Measurements from ENCODE around the gene APOL4. TPM values are rescaled to one million over a fixed set of nuclear protein-coding genes. Genes with fewer than 3 reads are reported as not detected.

Gene APOL4
- total RNA-seq, 2 experiments from 2014 or later: 17.0 to 22.6 TPM

- peak; percentile 64 for DNase-seq
These were observed 25.8 kb upstream of the APOL4 start for GRCh38 chr22:36227396-36227795.

GRCh38 chr22:36226189-36226588, 24.6 kb upstream of the APOL4 start:
- Mint-ChIP-seq H3K36me3 (peaks cover 33% of the 10 kb centered on the region), H3K9me3 (ENCODE audit: low read depth) (no peaks in the 10 kb centered on the region), H3K4me1 (peaks cover 21% of the 10 kb centered on the region), H3K27ac (no peak overlapping the region), H3K27me3 (no peaks in the 10 kb centered on the region), H3K4me3 (no peak overlapping the region)
- CTCF ChIA-PET: interaction anchor here (1.2 to 3.2 kb wide), 3 partner anchors 12 to 161 kb away, joined by 3 to 19 read pairs (median 5); partner anchors contain the start of gene APOL2
- peak; percentile 30 for DNase-seq
- ATAC-seq: no peak

More at GRCh38 chr22:36227396-36227795, 25.8 kb upstream of the APOL4 start:
- CTCF ChIA-PET: interaction anchor here (0.7 to 3.2 kb wide), 7 partner anchors 11 to 243 kb away, joined by 3 to 19 read pairs (median 4); partner anchors contain the start of gene APOL2
- peaks cover 42% of the 10 kb centered on the region for H3K36me3 Mint-ChIP-seq
- H3K9me3 Mint-ChIP-seq (ENCODE audit: low read depth): no peaks in the 10 kb centered on the region
- no peak overlapping the region for H3K27ac Mint-ChIP-seq
- peaks cover 20% of the 10 kb centered on the region for H3K4me1 Mint-ChIP-seq
- peak; percentile 65 for ATAC-seq
- H3K27me3 Mint-ChIP-seq: no peaks in the 10 kb centered on the region
- no peak overlapping the region for H3K4me3 Mint-ChIP-seq

- CTCF ChIA-PET: interaction anchor here (1.2 to 1.5 kb wide), 2 partner anchors 29 to 160 kb away, joined by 3 to 5 read pairs; no protein-coding TSS in a partner anchor
- Mint-ChIP-seq H3K27me3 (peaks cover 5% of the 10 kb centered on the region), H3K27ac (no peak overlapping the region), H3K4me1 (peaks cover 21% of the 10 kb centered on the region), H3K9me3 (ENCODE audit: low read depth) (no peaks in the 10 kb centered on the region), H3K4me3 (no peak overlapping the region), H3K36me3 (peaks cover 27% of the 10 kb centered on the region)
- ATAC-seq (no peak), DNase-seq (peak; percentile 28)
These were observed 23.8 kb upstream of the APOL4 start for GRCh38 chr22:36225333-36225922.

- Mint-ChIP-seq H3K27ac (no peak overlapping the region), H3K4me1 (peaks cover 23% of the 10 kb centered on the region), H3K27me3 (peaks cover 12% of the 10 kb centered on the region), H3K4me3 (no peak overlapping the region), H3K9me3 (ENCODE audit: low read depth) (no peaks in the 10 kb centered on the region), H3K36me3 (peaks cover 20% of the 10 kb centered on the region)
- CTCF ChIA-PET: no interaction called here
- ATAC-seq: no peak
- peak; percentile 31 for DNase-seq
These were observed 22.6 kb upstream of the APOL4 start for GRCh38 chr22:36224245-36224644.

- CTCF ChIA-PET: interaction anchor here (7.3 kb wide), 1 partner anchor 28 kb away, joined by 54 read pairs; no protein-coding TSS in a partner anchor
- ATAC-seq: no peak
- Mint-ChIP-seq H3K4me1 (peaks cover 21% of the 10 kb centered on the region), H3K4me3 (no peak overlapping the region), H3K36me3 (peaks cover 18% of the 10 kb centered on the region), H3K27me3 (peaks cover 20% of the 10 kb centered on the region), H3K9me3 (ENCODE audit: low read depth) (no peaks in the 10 kb centered on the region), H3K27ac (no peak overlapping the region)
- no peak for DNase-seq
These were observed 21.9 kb upstream of the APOL4 start for GRCh38 chr22:36223504-36223903.

- Mint-ChIP-seq H3K4me3 (no peak overlapping the region), H3K36me3 (peaks cover 15% of the 10 kb centered on the region), H3K27ac (no peak overlapping the region), H3K4me1 (peaks cover 18% of the 10 kb centered on the region), H3K9me3 (ENCODE audit: low read depth) (no peaks in the 10 kb centered on the region), H3K27me3 (peaks cover 25% of the 10 kb centered on the region)
- CTCF ChIA-PET: interaction anchor here (1.2 to 7.3 kb wide), 3 partner anchors 19 to 31 kb away, joined by 3 to 54 read pairs (median 6); no protein-coding TSS in a partner anchor
- ATAC-seq: no peak
- no peak for DNase-seq
These were observed 21.4 kb upstream of the APOL4 start for GRCh38 chr22:36222887-36223450.

GRCh38 chr22:36221799-36222751, 20.5 kb upstream of the APOL4 start:
- ATAC-seq (peak; percentile 91), DNase-seq (peak; percentile 68)
- Mint-ChIP-seq H3K27ac (no peak overlapping the region), H3K27me3 (peaks cover 33% of the 10 kb centered on the region), H3K4me3 (peak overlapping the region; percentile 29), H3K4me1 (peaks cover 10% of the 10 kb centered on the region), H3K36me3 (peaks cover 7% of the 10 kb centered on the region), H3K9me3 (ENCODE audit: low read depth) (no peaks in the 10 kb centered on the region)
- CTCF ChIA-PET: interaction anchor here (0.7 to 7.3 kb wide), 6 partner anchors 15 to 30 kb away, joined by 3 to 54 read pairs (median 6); partner anchors contain the start of gene APOL2

- H3K9me3 Mint-ChIP-seq (ENCODE audit: low read depth): no peaks in the 10 kb centered on the region
These were observed 18.9 kb upstream of the APOL4 start for GRCh38 chr22:36220451-36220921.

GRCh38 chr22:36218648-36219193, 17.1 kb upstream of the APOL4 start:
- DNase-seq: no peak
- ATAC-seq: no peak
- Mint-ChIP-seq H3K36me3 (no peaks in the 10 kb centered on the region), H3K4me1 (peaks cover 10% of the 10 kb centered on the region), H3K27ac (no peak overlapping the region), H3K27me3 (peaks cover 62% of the 10 kb centered on the region), H3K9me3 (ENCODE audit: low read depth) (no peaks in the 10 kb centered on the region), H3K4me3 (no peak overlapping the region)
- CTCF ChIA-PET: interaction anchor here (1.5 to 7.3 kb wide), 2 partner anchors 23 to 59 kb away, joined by 3 to 54 read pairs; no protein-coding TSS in a partner anchor

More at GRCh38 chr22:36220451-36220921, 18.9 kb upstream of the APOL4 start:
- Mint-ChIP-seq H3K27ac (no peak overlapping the region), H3K4me1 (peaks cover 10% of the 10 kb centered on the region), H3K4me3 (no peak overlapping the region), H3K27me3 (peaks cover 46% of the 10 kb centered on the region), H3K36me3 (no peaks in the 10 kb centered on the region)
- ATAC-seq (no peak), DNase-seq (no peak)
- CTCF ChIA-PET: interaction anchor here (1.0 to 7.3 kb wide), 3 partner anchors 10 to 25 kb away, joined by 3 to 54 read pairs (median 5); no protein-coding TSS in a partner anchor

- H3K4me1 Mint-ChIP-seq: peaks cover 9% of the 10 kb centered on the region
- H3K9me3 Mint-ChIP-seq (ENCODE audit: low read depth): no peaks in the 10 kb centered on the region
- DNase-seq: no peak
- H3K27me3 Mint-ChIP-seq: peaks cover 86% of the 10 kb centered on the region
- no peak for ATAC-seq
- no peaks in the 10 kb centered on the region for H3K36me3 Mint-ChIP-seq
- H3K27ac Mint-ChIP-seq: no peak overlapping the region
- no peak overlapping the region for H3K4me3 Mint-ChIP-seq
- CTCF ChIA-PET: interaction anchor here (1.0 to 7.3 kb wide), 6 partner anchors 8 to 150 kb away, joined by 3 to 54 read pairs (median 8); partner anchors contain the start of gene APOL2
These were observed 14.4 kb upstream of the APOL4 start for GRCh38 chr22:36215981-36216380.

- peaks cover 22% of the 10 kb centered on the region for H3K4me1 Mint-ChIP-seq
- no peak overlapping the region for H3K4me3 Mint-ChIP-seq
- H3K27me3 Mint-ChIP-seq: peaks cover 77% of the 10 kb centered on the region
- no peak overlapping the region for H3K27ac Mint-ChIP-seq
- CTCF ChIA-PET: interaction anchor here (1.0 kb wide), 1 partner anchor 26 kb away, joined by 3 read pairs; the partner anchor contains the start of gene APOL2
- H3K9me3 Mint-ChIP-seq (ENCODE audit: low read depth): no peaks in the 10 kb centered on the region
- ATAC-seq (no peak), DNase-seq (no peak)
- H3K36me3 Mint-ChIP-seq: peaks cover 7% of the 10 kb centered on the region
These were observed 12.0 kb upstream of the APOL4 start for GRCh38 chr22:36213586-36213985.

- ATAC-seq (no peak), DNase-seq (no peak)
- CTCF ChIA-PET: interaction anchor here (1.0 kb wide), 2 partner anchors 10 to 26 kb away, joined by 3 to 4 read pairs; partner anchors contain the start of gene APOL2
- H3K27ac Mint-ChIP-seq: no peak overlapping the region
- H3K4me3 Mint-ChIP-seq: no peak overlapping the region
- H3K27me3 Mint-ChIP-seq: peaks cover 70% of the 10 kb centered on the region
- peaks cover 7% of the 10 kb centered on the region for H3K36me3 Mint-ChIP-seq
- no peaks in the 10 kb centered on the region for H3K9me3 Mint-ChIP-seq (ENCODE audit: low read depth)
- peaks cover 29% of the 10 kb centered on the region for H3K4me1 Mint-ChIP-seq
These were observed 11.3 kb upstream of the APOL4 start for GRCh38 chr22:36212901-36213300.

Measured in activated CD8-positive, alpha-beta memory T cell treated with anti-CD3 and anti-CD28 coated beads, Interleukin-2, amount 10 ng/mL, durations not matched to agents 7 days and 5 days (primary cell).